ENCODE data around the gene KCNQ5. TPM values are rescaled to one million over a fixed set of nuclear protein-coding genes. Genes with fewer than 3 reads are reported as not detected.

Gene KCNQ5
- total RNA-seq, 1 experiment from 2014 or later: 9.4 TPM

- Histone ChIP-seq H3K27ac (ENCODE audit: low read length) (no peak overlapping the region), H3K4me1 (ENCODE audit: control insufficient read depth, insufficient read depth, low read length) (no peaks in the 10 kb centered on the region; the same call in 1 of the 2 replicates), H3K36me3 (ENCODE audit: control insufficient read depth, insufficient read depth, low read length) (no peaks in the 10 kb centered on the region), H3K4me3 (ENCODE audit: low read depth in 2 of 2, low read length in 2 of 2) (no peak overlapping the region), H3K27me3 (ENCODE audit: control insufficient read depth, insufficient read depth, low read length) (no peaks in the 10 kb centered on the region), H3K9me3 (ENCODE audit: control insufficient read depth, insufficient read depth, low read depth, low read length) (no peaks in the 10 kb centered on the region)
- BruUV-seq (replicated peaks): no TSS peak
- ATAC-seq (no peak), DNase-seq (ENCODE audit: low read depth, low spot score) (no peak)
- no peak for TF ChIP-seq SIN3A (IDR thresholded peaks at IDR 0.05; ENCODE audit: borderline replicate concordance, insufficient read depth, low read depth, low read length)
- TF ChIP-seq REST (IDR thresholded peaks at IDR 0.05; ENCODE audit: insufficient read depth in 1 of 2, low read depth in 2 of 2, low read length in 1 of 2): no peak
- no peak for TF ChIP-seq POLR2AphosphoS5 (IDR thresholded peaks at IDR 0.05; ENCODE audit: low read depth, low read length)
- TF ChIP-seq, protein P1, sequence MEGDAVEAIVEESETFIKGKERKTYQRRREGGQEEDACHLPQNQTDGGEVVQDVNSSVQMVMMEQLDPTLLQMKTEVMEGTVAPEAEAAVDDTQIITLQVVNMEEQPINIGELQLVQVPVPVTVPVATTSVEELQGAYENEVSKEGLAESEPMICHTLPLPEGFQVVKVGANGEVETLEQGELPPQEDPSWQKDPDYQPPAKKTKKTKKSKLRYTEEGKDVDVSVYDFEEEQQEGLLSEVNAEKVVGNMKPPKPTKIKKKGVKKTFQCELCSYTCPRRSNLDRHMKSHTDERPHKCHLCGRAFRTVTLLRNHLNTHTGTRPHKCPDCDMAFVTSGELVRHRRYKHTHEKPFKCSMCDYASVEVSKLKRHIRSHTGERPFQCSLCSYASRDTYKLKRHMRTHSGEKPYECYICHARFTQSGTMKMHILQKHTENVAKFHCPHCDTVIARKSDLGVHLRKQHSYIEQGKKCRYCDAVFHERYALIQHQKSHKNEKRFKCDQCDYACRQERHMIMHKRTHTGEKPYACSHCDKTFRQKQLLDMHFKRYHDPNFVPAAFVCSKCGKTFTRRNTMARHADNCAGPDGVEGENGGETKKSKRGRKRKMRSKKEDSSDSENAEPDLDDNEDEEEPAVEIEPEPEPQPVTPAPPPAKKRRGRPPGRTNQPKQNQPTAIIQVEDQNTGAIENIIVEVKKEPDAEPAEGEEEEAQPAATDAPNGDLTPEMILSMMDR (IDR thresholded peaks at IDR 0.05): no peak
- TF ChIP-seq TCF7L2 (IDR thresholded peaks at IDR 0.05; ENCODE audit: low read depth, low read length): no peak
- intact Hi-C loops (cut with micrococcal nuclease; ENCODE audit: unreplicated experiment) (no loop called here), in situ Hi-C loops (cut with HindIII; ENCODE audit: low pct_unique_long_range_greater_than_20kb, low sequenced_read_pairs) (no loop called here)
- CTCF ChIA-PET: no interaction called here
- POLR2A ChIA-PET: no interaction called here
Observed at GRCh38 chr6:73058736-73059135, 436.9 kb downstream of the KCNQ5 start.

DNA sequence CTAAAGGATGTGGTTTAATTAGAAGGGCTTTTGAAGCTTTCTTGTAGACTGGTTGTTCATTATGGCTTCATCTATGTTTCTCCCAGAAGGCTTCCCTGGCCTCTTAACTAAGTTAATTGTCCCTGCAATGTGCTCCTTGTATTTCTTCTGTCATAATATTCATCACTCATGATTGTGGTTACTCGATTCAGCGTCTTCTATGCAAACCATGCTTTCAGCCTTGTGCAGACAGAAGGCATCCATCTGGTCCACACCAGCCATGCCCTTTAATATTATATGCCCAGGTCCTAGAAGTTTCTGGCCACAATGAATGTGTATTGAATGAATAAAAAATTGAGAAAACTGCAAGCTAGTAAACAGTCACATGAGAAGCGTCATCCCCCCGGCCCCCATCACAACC is 440.3 kb downstream of the KCNQ5 start:
- intact Hi-C loops (cut with micrococcal nuclease; ENCODE audit: unreplicated experiment) (no loop called here), in situ Hi-C loops (cut with HindIII; ENCODE audit: low pct_unique_long_range_greater_than_20kb, low sequenced_read_pairs) (no loop called here)
- DNase-seq (ENCODE audit: low read depth, low spot score) (no peak), ATAC-seq (no peak)
- Histone ChIP-seq H3K27ac (ENCODE audit: low read length) (no peak overlapping the region), H3K4me1 (ENCODE audit: control insufficient read depth, insufficient read depth, low read length) (no peaks in the 10 kb centered on the region; the same call in 1 of the 2 replicates), H3K9me3 (ENCODE audit: control insufficient read depth, insufficient read depth, low read depth, low read length) (no peaks in the 10 kb centered on the region), H3K4me3 (ENCODE audit: low read depth in 2 of 2, low read length in 2 of 2) (no peak overlapping the region), H3K27me3 (ENCODE audit: control insufficient read depth, insufficient read depth, low read length) (no peaks in the 10 kb centered on the region), H3K36me3 (ENCODE audit: control insufficient read depth, insufficient read depth, low read length) (no peaks in the 10 kb centered on the region)
- CTCF ChIA-PET: no interaction called here
- BruUV-seq (replicated peaks): no TSS peak
- TF ChIP-seq TCF7L2 (IDR thresholded peaks at IDR 0.05; ENCODE audit: low read depth, low read length) (no peak), REST (IDR thresholded peaks at IDR 0.05; ENCODE audit: insufficient read depth in 1 of 2, low read depth in 2 of 2, low read length in 1 of 2) (no peak), POLR2AphosphoS5 (IDR thresholded peaks at IDR 0.05; ENCODE audit: low read depth, low read length) (no peak), SIN3A (IDR thresholded peaks at IDR 0.05; ENCODE audit: borderline replicate concordance, insufficient read depth, low read depth, low read length) (no peak)
- TF ChIP-seq, protein P1 (IDR thresholded peaks at IDR 0.05): no peak
- POLR2A ChIA-PET: no interaction called here

Measured in Panc1 (cell line).